GM19035 (cell line): ENCODE measurements around the gene FBXL17.

Experiments used
- ATAC-seq: cut with Tn5 transposase; IDR thresholded peaks from one replicate; pipeline ENCODE4 v1.9.1; 2021; ENCODE audit not compliant: unreplicated experiment

The FBXL17 gene

GRCh38 chr5:107826311-107827000 lies 555.4 kb downstream of the FBXL17 start:
- no peak for ATAC-seq

- ATAC-seq, result no peak
These were observed 557.1 kb downstream of the FBXL17 start for GRCh38 chr5:107824821-107825220.

GRCh38 chr5:107821288-107821687 lies 560.6 kb downstream of the FBXL17 start:
- ATAC-seq, result no peak

- no peak for ATAC-seq
These were observed 561.5 kb downstream of the FBXL17 start for GRCh38 chr5:107820429-107820828.

GRCh38 chr5:107817951-107818350 lies 563.9 kb downstream of the FBXL17 start:
- no peak for ATAC-seq

- ATAC-seq, result no peak
These were observed 564.5 kb downstream of the FBXL17 start for GRCh38 chr5:107817436-107817835.

GRCh38 chr5:107815109-107815508 lies 566.8 kb downstream of the FBXL17 start:
- ATAC-seq, result no peak

- ATAC-seq, result no peak
These were observed 567.6 kb downstream of the FBXL17 start for GRCh38 chr5:107814183-107814827.

- ATAC-seq, result peak; percentile 78
These were observed 568.3 kb downstream of the FBXL17 start for GRCh38 chr5:107813559-107813958.

GRCh38 chr5:107812570-107813141 lies 569.2 kb downstream of the FBXL17 start:
- peak; percentile 56 for ATAC-seq

- no peak for ATAC-seq
These were observed 572.5 kb downstream of the FBXL17 start for GRCh38 chr5:107809201-107810034.
